Measurements from ENCODE around the gene USF3. TPM values are rescaled to one million over a fixed set of nuclear protein-coding genes. Genes with fewer than 3 reads are reported as not detected.

USF3 gene
- polyA plus RNA-seq, 1 donor from 2014 or later, result 15.4 TPM

DNA sequence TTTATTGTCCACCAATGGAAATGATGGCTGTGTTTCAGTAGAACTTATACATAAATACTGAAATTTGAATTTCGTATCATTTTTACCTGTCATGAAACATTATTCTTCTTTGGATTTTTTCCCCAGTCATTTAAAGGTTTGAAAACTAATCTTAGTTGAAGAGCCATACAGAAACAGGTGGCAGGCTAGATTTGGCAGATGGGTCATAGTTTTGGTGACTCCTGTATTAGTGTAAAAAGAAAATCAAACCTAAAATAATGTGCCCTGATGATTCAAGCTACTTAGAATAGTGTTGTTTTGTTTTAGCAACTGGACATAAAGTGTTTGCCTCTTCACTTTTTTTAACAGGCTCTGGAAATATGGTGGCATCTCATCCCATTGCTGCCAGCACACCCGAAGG lies 95.2 kb downstream of the USF3 start:
- Histone ChIP-seq H3F3A (ENCODE audit: insufficient read depth, low read length, poor library complexity, severe bottlenecking) (no peaks in the 10 kb centered on the region), H3K9me2 (ENCODE audit: insufficient read depth, low read length) (no peaks in the 10 kb centered on the region), H3K4me3 (ENCODE audit: low read length) (no peak overlapping the region), H2AFZ (ENCODE audit: low read depth, low read length) (no peak overlapping the region), H4K20me1 (ENCODE audit: insufficient read depth) (no peaks in the 10 kb centered on the region), H3K36me3 (ENCODE audit: insufficient read depth, low read length) (no peaks in the 10 kb centered on the region), H3K9ac (ENCODE audit: low read length) (no peak overlapping the region), H3K27ac (ENCODE audit: low read length) (no peak overlapping the region), H3K9me3 (ENCODE audit: low read length) (no peaks in the 10 kb centered on the region), H3K79me2 (replicated peaks; ENCODE audit: insufficient read depth, low read length) (no peaks in the 10 kb centered on the region), H3K4me2 (ENCODE audit: low read length) (no peak overlapping the region), H3K27me3 (ENCODE audit: insufficient read depth, low read depth, low read length) (no peaks in the 10 kb centered on the region)
- TF ChIP-seq RAD21 (conservative IDR thresholded peaks at IDR 0.05) (no peak), TAF1 (IDR thresholded peaks at IDR 0.05; ENCODE audit: low read depth) (no peak), SMC3 (conservative IDR thresholded peaks at IDR 0.05; ENCODE audit: poor library complexity) (no peak), EP300 (conservative IDR thresholded peaks at IDR 0.05; ENCODE audit: poor library complexity, severe bottlenecking) (no peak), EZH2 (IDR thresholded peaks at IDR 0.05; ENCODE audit: borderline replicate concordance, insufficient read depth, low read length, poor library complexity, severe bottlenecking) (no peak), MXI1 (conservative IDR thresholded peaks at IDR 0.05; ENCODE audit: poor library complexity, severe bottlenecking) (no peak)

DNA sequence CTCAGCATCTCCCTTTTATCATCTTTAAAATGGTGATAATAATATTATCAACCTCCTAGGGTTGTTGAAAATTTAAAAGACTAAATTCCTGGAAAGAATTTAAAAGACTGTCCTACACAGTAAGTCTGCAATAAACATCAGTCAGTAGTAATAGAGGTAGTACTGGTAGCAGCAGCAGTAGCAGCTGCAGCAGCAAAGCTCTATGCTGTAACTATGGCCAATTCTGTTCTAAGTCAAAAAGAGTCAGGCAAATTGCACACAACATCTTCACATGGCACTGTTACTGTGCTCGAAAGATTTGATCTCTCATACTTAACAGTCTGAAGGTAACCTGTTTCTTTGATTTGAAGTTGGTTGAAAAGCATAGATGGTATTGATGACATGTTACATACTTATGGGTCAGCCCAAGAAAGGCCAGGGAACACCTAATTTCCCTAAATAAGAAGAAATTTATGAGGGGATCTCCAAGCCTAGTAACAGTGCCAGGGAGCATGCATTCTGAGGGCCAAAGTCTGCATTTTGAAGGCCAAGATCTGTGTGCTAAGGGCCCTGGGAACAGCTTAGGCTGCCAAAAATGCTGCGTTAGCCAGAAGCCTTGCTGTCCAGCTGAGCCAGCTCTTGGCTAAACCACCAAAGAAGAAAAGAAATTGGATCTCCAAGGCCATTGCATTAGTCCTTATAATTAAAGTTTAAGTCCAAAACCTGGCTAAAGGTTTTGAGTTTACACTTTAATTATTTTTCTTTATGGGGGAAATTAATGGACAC lies 95.8 kb downstream of the USF3 start:
- Histone ChIP-seq H3K36me3 (ENCODE audit: insufficient read depth, low read length) (no peaks in the 10 kb centered on the region), H3K9ac (ENCODE audit: low read length) (no peak overlapping the region), H3K9me2 (ENCODE audit: insufficient read depth, low read length) (no peaks in the 10 kb centered on the region), H2AFZ (ENCODE audit: low read depth, low read length) (no peak overlapping the region), H3K9me3 (ENCODE audit: low read length) (no peaks in the 10 kb centered on the region), H4K20me1 (ENCODE audit: insufficient read depth) (no peaks in the 10 kb centered on the region), H3K27ac (ENCODE audit: low read length) (no peak overlapping the region), H3K79me2 (replicated peaks; ENCODE audit: insufficient read depth, low read length) (no peaks in the 10 kb centered on the region), H3K4me3 (ENCODE audit: low read length) (no peak overlapping the region), H3F3A (ENCODE audit: insufficient read depth, low read length, poor library complexity, severe bottlenecking) (no peaks in the 10 kb centered on the region), H3K4me2 (ENCODE audit: low read length) (no peak overlapping the region), H3K27me3 (ENCODE audit: insufficient read depth, low read depth, low read length) (no peaks in the 10 kb centered on the region)
- TF ChIP-seq EP300 (conservative IDR thresholded peaks at IDR 0.05; ENCODE audit: poor library complexity, severe bottlenecking) (no peak), TAF1 (IDR thresholded peaks at IDR 0.05; ENCODE audit: low read depth) (no peak), EZH2 (IDR thresholded peaks at IDR 0.05; ENCODE audit: borderline replicate concordance, insufficient read depth, low read length, poor library complexity, severe bottlenecking) (no peak), MXI1 (conservative IDR thresholded peaks at IDR 0.05; ENCODE audit: poor library complexity, severe bottlenecking) (no peak), POLR2AphosphoS5 (IDR thresholded peaks at IDR 0.05) (no peak)
- TF ChIP-seq, protein P1, sequence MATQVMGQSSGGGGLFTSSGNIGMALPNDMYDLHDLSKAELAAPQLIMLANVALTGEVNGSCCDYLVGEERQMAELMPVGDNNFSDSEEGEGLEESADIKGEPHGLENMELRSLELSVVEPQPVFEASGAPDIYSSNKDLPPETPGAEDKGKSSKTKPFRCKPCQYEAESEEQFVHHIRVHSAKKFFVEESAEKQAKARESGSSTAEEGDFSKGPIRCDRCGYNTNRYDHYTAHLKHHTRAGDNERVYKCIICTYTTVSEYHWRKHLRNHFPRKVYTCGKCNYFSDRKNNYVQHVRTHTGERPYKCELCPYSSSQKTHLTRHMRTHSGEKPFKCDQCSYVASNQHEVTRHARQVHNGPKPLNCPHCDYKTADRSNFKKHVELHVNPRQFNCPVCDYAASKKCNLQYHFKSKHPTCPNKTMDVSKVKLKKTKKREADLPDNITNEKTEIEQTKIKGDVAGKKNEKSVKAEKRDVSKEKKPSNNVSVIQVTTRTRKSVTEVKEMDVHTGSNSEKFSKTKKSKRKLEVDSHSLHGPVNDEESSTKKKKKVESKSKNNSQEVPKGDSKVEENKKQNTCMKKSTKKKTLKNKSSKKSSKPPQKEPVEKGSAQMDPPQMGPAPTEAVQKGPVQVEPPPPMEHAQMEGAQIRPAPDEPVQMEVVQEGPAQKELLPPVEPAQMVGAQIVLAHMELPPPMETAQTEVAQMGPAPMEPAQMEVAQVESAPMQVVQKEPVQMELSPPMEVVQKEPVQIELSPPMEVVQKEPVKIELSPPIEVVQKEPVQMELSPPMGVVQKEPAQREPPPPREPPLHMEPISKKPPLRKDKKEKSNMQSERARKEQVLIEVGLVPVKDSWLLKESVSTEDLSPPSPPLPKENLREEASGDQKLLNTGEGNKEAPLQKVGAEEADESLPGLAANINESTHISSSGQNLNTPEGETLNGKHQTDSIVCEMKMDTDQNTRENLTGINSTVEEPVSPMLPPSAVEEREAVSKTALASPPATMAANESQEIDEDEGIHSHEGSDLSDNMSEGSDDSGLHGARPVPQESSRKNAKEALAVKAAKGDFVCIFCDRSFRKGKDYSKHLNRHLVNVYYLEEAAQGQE (IDR thresholded peaks at IDR 0.05; ENCODE audit: borderline replicate concordance), result no peak

Small RNAs within 50 kb of the gene (small RNA-seq; reads per million reads assigned to genes)
- gene RN7SL767P, result 0.10 to 0.65 (median 0.10) reads per million in 3 experiments

Other genes starting within 250 kb of the USF3 start
- gene SPICE1, start 181.5 kb downstream of the USF3 start, polyA plus RNA-seq, result 2.0 and 9.5 TPM in 2 replicates
- 0.08 and 0.22 TPM in 2 replicates for gene SIDT1, start 164.1 kb downstream of the USF3 start, polyA plus RNA-seq
- 58.9 and 69.6 TPM in 2 replicates for gene NAA50, start 49.6 kb upstream of the USF3 start, polyA plus RNA-seq
- 191 and 225 TPM in 2 replicates for gene ATP6V1A, start 50.4 kb upstream of the USF3 start, polyA plus RNA-seq
- 12.9 and 31.0 TPM in 2 replicates for gene GRAMD1C, start 142.1 kb upstream of the USF3 start, polyA plus RNA-seq

All from neural cell (in vitro differentiated cells).